Esophagus muscularis mucosa (tissue), 4 donors: ENCODE data around the gene VWA7. TPM values are rescaled to one million over a fixed set of nuclear protein-coding genes. Genes with fewer than 3 reads are reported as not detected.
"Not testable (repeated sequence)": the region's sequence is repeated elsewhere in the genome, so short reads cannot be mapped to it uniquely, and the experiment has no call there.

ENCODE experiments used
- DNase-seq: peaks from one replicate; pipeline ENCODE4 v3.0.0-alpha.2; 2017; ENCODE audit errors: extremely low spot score
- H3K27ac ChIP-seq, 4 donors: fragments of 200-600 bp; sonication (generic); replicated peaks in 1 of 4; 1 replicate in 3 of 4; 2 replicates in 1 of 4; pipeline ENCODE4 v1.5.1; 2016 to 2019; ENCODE audit warnings: mild to moderate bottlenecking in 1 of 4
- H3K27me3 ChIP-seq, 4 donors: fragments of 200-600 bp; sonication (generic); one replicate each; pipeline versions ENCODE4 v1.5.1 to v1.6.0; 2016 to 2019
- H3K36me3 ChIP-seq, 4 donors: fragments of 200-600 bp; sonication (generic); one replicate each; pipeline ENCODE4 v1.5.1; 2016 to 2019
- H3K4me1 ChIP-seq, 4 donors: fragments of 200-600 bp; sonication (generic); one replicate each; pipeline ENCODE4 v1.5.1; 2016 to 2019
- H3K4me3 ChIP-seq, 4 donors: fragments of 200-600 bp; sonication (generic); 1 replicate in 2 of 4; 2 replicates in 2 of 4; pipeline ENCODE4 v1.5.1; 2016 to 2019; ENCODE audit warnings: mild to moderate bottlenecking in 4 of 4, moderate library complexity in 1 of 4
- H3K9me3 ChIP-seq, 4 donors: fragments of 200-600 bp; sonication (generic); 1 replicate in 3 of 4; 2 replicates in 1 of 4; pipeline ENCODE4 v1.5.1; 2016 to 2019
- CTCF ChIP-seq, 3 experiments: fragments of 200-600 bp in 2 of 3; fragments of 450-650 bp in 1 of 3; sonication (generic) in 2 of 3; IDR thresholded peaks; one replicate each; pipeline ENCODE4 v1.5.1; 2017 to 2019; ENCODE audit warnings: antibody characterized with exemption in 3 of 3, mild to moderate bottlenecking in 2 of 3, moderate library complexity in 1 of 3
- EP300 ChIP-seq: sonication (generic); formaldehyde crosslinking; IDR thresholded peaks from one replicate; pipeline ENCODE4 v1.6.1; 2017; ENCODE audit warnings: antibody characterized with exemption
- POLR2A ChIP-seq: fragments of 450-650 bp; IDR thresholded peaks from one replicate; pipeline ENCODE4 v1.6.1; 2017; ENCODE audit warnings: antibody characterized with exemption, moderate library complexity, mild to moderate bottlenecking, low read depth
- POLR2AphosphoS5 ChIP-seq, 2 donors: sonication (generic); formaldehyde crosslinking; IDR thresholded peaks; one replicate each; pipeline ENCODE4 v1.6.1; 2017; ENCODE audit warnings: antibody characterized with exemption in 2 of 2
- WGBS: methylation state at CpG from one replicate; pipeline ENCODE4 v1.1.5; 2018; 5-methylcytosine and 5-hydroxymethylcytosine counted together
- intact Hi-C: fragments of 100-400 bp; cut with DNase I; formaldehyde crosslinking; loops from one replicate; pipeline ENCODE4 v1.15.1; 2023
- total RNA-seq, 4 donors: library from RNA; depleted of rRNA; stranded (reverse); fragments of >200 nt; gene quantifications; one replicate each; pipeline versions ENCODE4 v1.1.0 to v1.2.1, GENCODE V29; 2016

The VWA7 gene
- total RNA-seq, 4 donors from 2014 or later: 0.40 to 0.50 (median 0.45) TPM; not detected in 1

DNA sequence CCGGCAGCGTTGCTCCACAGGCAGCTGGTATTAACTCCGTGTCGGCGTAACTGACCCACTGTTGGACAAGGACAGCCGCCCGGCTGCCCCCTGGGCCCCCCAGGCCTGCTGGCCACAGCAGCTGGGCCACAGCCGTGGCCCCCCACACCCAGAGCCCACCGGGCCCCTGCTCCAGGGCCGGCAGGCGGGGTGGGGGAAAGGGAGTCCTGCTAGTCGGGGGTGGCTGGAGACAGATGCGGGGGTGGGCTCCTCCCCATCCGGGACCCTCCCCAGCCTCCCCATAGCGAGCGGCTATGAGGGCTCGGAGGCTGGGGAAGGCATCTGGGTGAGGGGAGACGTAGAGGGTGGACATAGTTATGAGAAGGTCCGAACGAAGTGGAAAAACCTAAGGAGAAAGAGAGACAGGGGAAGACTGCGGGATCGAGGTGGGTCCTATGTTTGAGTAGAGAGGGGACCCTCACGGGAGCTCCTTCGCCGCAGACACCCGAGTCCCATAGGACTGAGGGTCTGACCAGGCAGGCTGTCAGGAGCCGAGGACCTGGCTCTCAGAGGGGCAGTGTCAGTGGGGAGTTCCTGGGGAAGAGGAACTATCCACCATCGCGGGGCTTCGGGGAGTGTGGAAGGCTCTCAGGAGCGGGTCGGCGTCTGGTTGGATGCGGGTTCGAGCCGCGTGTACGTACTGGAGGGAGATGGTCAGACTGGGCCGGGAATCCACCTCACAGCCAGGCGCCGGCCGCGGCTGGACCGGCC is 17.9 kb upstream of the VWA7 start:
- Histone ChIP-seq H3K27ac (peak overlapping the region; percentile 92 to 99 (median 95)), H3K4me3 (peak overlapping the region; percentile 92 to 93 (median 93)), H3K4me1 (peaks cover 13 to 34% (median 29%) of the 10 kb centered on the region in 4 donors), H3K9me3 (no peaks in the 10 kb centered on the region), H3K27me3 (no peaks in the 10 kb centered on the region), H3K36me3 (peaks cover 8 to 40% (median 25%) of the 10 kb centered on the region in 4 donors)
- no peak for DNase-seq
- TF ChIP-seq POLR2A (no peak), POLR2AphosphoS5 (IDR thresholded peaks at IDR 0.05) (no peak), CTCF (IDR thresholded peaks at IDR 0.05) (no peak), EP300 (no peak)
- intact Hi-C loops: loop anchor here (5.0 kb wide), 2 partner anchors 37 to 58 kb away; partner anchors contain the start of gene CLIC1
- WGBS: 3% methylated on average over 28 of the region's 44 CpGs

DNA sequence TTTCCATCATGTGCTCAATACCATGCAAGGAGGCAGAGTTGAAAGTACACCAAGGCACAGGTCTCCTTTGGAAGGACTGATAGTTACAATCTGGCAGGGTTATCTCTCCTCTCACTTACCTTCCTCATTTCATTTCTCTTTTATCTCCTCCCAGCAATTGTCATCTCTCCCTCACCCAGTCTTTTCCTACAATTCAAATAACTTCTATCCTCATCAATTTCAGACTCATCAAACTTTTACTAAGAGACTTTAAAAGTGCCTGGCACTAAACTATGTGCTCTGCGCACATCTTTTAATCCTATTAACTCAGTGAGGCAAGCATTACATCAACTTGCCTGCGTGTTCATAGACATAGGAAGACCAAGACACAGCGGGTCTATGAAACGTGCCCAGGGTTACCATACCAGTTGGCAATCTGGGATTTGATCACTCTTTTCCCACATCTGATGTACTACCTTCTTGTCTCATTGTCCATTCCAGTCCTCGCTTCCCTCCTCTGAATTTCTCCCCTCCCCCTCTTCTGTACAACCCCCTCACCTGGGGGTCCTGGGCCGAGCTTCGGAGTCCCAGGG is 17.3 kb upstream of the VWA7 start:
- H3K4me3 ChIP-seq: peak overlapping the region; percentile 92 to 93 (median 93)
- WGBS: 26% methylated on average over 7 of the region's 7 CpGs
- peaks cover 13 to 34% (median 29%) of the 10 kb centered on the region in 4 donors for H3K4me1 ChIP-seq
- H3K36me3 ChIP-seq: peaks cover 13 to 47% (median 29%) of the 10 kb centered on the region in 4 donors
- no peak for DNase-seq
- peak overlapping the region; percentile 92 to 99 (median 95) for H3K27ac ChIP-seq
- intact Hi-C loops: loop anchor here (5.0 kb wide), 1 partner anchor 38 kb away; no protein-coding TSS in a partner anchor
- TF ChIP-seq POLR2AphosphoS5 (IDR thresholded peaks at IDR 0.05) (peak in 1 of 2 donors; percentile 47), CTCF (IDR thresholded peaks at IDR 0.05) (no peak), POLR2A (no peak)
- no peaks in the 10 kb centered on the region for H3K9me3 ChIP-seq
- no peaks in the 10 kb centered on the region for H3K27me3 ChIP-seq

GRCh38 chr6:31793927-31794245 is 16.8 kb upstream of the VWA7 start:
- DNase-seq, H3K27me3 ChIP-seq, H3K9me3 ChIP-seq: not testable (repeated sequence)
- intact Hi-C loops: loop anchor here (5.0 kb wide), 1 partner anchor 38 kb away; no protein-coding TSS in a partner anchor
- 92% methylated on average over 6 of the region's 6 CpGs for WGBS
- H3K27ac ChIP-seq: peak overlapping the region; percentile 92 to 99 (median 95)
- H3K4me1 ChIP-seq: peaks cover 13 to 34% (median 29%) of the 10 kb centered on the region in 4 donors
- H3K36me3 ChIP-seq: peaks cover 13 to 50% (median 32%) of the 10 kb centered on the region in 4 donors
- H3K4me3 ChIP-seq: peak overlapping the region in 2 of 4 donors; percentile 93

DNA sequence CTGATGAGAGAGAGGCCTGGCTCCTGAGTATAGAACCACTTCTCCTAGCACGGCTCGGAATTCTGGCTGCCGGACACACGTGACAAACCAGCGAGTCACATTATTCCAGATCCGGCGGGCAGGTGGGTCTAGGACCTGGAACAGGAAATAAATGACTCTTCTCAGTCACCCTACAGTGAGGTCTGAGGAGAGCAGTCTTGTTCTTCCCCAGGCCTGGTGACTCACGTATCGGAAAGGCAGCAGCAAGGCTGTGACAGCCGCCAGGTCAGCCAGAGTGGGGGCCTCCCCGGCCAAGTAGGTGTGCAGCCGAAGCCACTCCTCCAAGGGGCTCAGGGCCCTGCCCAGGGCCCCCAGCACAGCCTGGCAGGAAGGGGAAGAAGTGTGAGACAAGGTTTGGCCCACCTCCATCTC is 15.6 kb upstream of the VWA7 start:
- H3K36me3 ChIP-seq: peaks cover 13 to 55% (median 32%) of the 10 kb centered on the region in 4 donors
- no peak overlapping the region for H3K4me3 ChIP-seq
- peaks cover 13 to 34% (median 29%) of the 10 kb centered on the region in 4 donors for H3K4me1 ChIP-seq
- TF ChIP-seq CTCF (IDR thresholded peaks at IDR 0.05): no peak
- TF ChIP-seq POLR2AphosphoS5 (IDR thresholded peaks at IDR 0.05): no peak
- no peak for TF ChIP-seq EP300
- TF ChIP-seq POLR2A: no peak
- no peak for DNase-seq
- peak overlapping the region in 1 of 4 donors; percentile 22 for H3K27ac ChIP-seq
- intact Hi-C loops: loop anchor here (5.0 kb wide), 1 partner anchor 40 kb away; no protein-coding TSS in a partner anchor
- H3K9me3 ChIP-seq: no peaks in the 10 kb centered on the region
- 89% methylated on average over 9 of the region's 12 CpGs for WGBS
- no peaks in the 10 kb centered on the region for H3K27me3 ChIP-seq

DNA sequence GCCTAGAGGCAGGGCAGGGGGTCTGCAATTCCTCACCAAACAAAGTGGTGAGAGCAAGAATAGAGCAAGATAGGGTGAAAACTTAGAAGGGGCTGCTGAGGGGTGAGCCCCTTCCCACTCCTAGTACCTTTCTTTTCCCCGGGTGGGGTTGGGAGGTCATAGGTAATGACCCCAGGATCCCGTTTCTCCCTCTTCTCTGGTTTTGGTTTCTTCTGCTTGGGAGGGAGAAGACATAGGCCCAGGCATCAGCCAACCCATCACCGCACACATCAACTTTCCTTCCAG is 14.9 kb upstream of the VWA7 start:
- Histone ChIP-seq H3K4me3 (no peak overlapping the region), H3K27ac (no peak overlapping the region), H3K9me3 (no peaks in the 10 kb centered on the region), H3K27me3 (no peaks in the 10 kb centered on the region), H3K4me1 (peaks cover 13 to 34% (median 29%) of the 10 kb centered on the region in 4 donors), H3K36me3 (peaks cover 13 to 55% (median 33%) of the 10 kb centered on the region in 4 donors)
- intact Hi-C loops: loop anchor here (5.0 kb wide), 1 partner anchor 40 kb away; no protein-coding TSS in a partner anchor
- WGBS: 81% methylated on average over 3 of the region's 3 CpGs
- TF ChIP-seq POLR2A: no peak
- TF ChIP-seq POLR2AphosphoS5 (IDR thresholded peaks at IDR 0.05): no peak
- TF ChIP-seq EP300: no peak
- no peak for TF ChIP-seq CTCF (IDR thresholded peaks at IDR 0.05)
- DNase-seq: no peak
